ENCODE results near the gene CXCR5. TPM values are rescaled to one million over a fixed set of nuclear protein-coding genes. Genes with fewer than 3 reads are reported as not detected.

Gene CXCR5
- total and polyA plus RNA-seq, 2 donors (not counting 1 experiment from before 2014, with no cell fraction given) = 111 to 163 TPM

DNA sequence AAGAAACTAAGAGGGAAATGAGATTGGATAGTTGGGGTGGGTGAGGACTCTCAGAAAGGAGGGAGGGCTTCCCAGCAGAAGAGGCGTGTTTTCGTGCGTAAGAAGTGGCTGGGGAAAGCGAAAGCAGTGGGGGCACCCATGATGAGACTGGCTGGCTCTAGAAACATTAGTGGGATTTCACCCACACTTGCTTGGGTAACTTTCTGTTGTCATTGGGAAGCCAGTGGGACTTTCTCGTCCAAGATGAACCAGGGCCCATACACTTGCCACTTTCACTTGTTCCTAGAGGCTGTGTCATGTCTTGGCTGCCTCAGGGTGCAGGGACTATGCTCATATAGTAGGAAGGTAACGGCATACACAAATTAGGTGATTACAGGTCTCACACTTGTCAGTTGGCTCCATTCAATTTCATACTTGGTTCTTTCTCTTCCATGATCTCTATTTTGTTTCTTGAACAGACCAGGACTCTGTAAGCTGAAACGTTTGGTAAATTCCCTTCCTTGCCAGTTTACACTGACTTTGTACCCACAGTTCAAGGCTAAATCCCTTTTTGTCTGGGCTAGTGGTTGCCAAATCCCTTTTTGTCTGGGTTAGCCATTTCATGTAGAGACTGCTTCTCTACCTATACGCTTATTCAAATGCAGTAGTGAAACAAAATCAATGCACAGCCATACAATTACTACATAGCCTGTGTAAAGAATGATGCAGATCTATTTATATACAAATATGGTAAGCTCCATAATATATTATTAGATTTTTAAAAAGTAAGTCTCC is 42.0 kb upstream of the CXCR5 start:
- peak overlapping the region; percentile 30 to 49 for H3K27ac ChIP-seq (ENCODE audit: low read length in 2 of 2)
- TF ChIP-seq, protein P1, sequence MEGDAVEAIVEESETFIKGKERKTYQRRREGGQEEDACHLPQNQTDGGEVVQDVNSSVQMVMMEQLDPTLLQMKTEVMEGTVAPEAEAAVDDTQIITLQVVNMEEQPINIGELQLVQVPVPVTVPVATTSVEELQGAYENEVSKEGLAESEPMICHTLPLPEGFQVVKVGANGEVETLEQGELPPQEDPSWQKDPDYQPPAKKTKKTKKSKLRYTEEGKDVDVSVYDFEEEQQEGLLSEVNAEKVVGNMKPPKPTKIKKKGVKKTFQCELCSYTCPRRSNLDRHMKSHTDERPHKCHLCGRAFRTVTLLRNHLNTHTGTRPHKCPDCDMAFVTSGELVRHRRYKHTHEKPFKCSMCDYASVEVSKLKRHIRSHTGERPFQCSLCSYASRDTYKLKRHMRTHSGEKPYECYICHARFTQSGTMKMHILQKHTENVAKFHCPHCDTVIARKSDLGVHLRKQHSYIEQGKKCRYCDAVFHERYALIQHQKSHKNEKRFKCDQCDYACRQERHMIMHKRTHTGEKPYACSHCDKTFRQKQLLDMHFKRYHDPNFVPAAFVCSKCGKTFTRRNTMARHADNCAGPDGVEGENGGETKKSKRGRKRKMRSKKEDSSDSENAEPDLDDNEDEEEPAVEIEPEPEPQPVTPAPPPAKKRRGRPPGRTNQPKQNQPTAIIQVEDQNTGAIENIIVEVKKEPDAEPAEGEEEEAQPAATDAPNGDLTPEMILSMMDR (IDR thresholded peaks at IDR 0.05) = no peak
- no peak for TF ChIP-seq EZH2 (IDR thresholded peaks at IDR 0.05; ENCODE audit: borderline replicate concordance, insufficient read depth, low read depth, low read length, poor library complexity, severe bottlenecking)
- Mint-ChIP-seq H3K4me1 (peaks cover 40% of the 10 kb centered on the region), H3K9me3 (ENCODE audit: insufficient read depth) (no peaks in the 10 kb centered on the region), H3K27ac (peak overlapping the region; percentile 84), H3K27me3 (no peaks in the 10 kb centered on the region), H3K4me3 (peak overlapping the region; percentile 85)
- H3K9me3 ChIP-seq (ENCODE audit: control extremely low read depth in 1 of 3, control insufficient read depth in 2 of 3, insufficient read depth in 1 of 3, low read length in 2 of 3) = no peaks in the 10 kb centered on the region
- DNase-seq (peak; percentile 71), ATAC-seq (ENCODE audit: low read depth) (peak; percentile 67)
- H3K4me1 ChIP-seq (ENCODE audit: control insufficient read depth in 2 of 2, insufficient read depth in 2 of 2, low read length in 2 of 2) = peaks cover 26 to 36% of the 10 kb centered on the region in 2 donors
- H2AFZ ChIP-seq (ENCODE audit: insufficient read depth, low read depth, low read length, poor library complexity, severe bottlenecking) = peak overlapping the region; percentile 54
- H3K27me3 ChIP-seq (replicated peaks in 1 of 4; ENCODE audit: control extremely low read depth in 1 of 4, control insufficient read depth in 3 of 4, insufficient read depth in 4 of 4, low read length in 3 of 4) = no peaks in the 10 kb centered on the region
- peak overlapping the region in 4 of 5 experiments; percentile 12 to 50 (median 26) for H3K4me3 ChIP-seq (ENCODE audit: control extremely low read depth in 1 of 5, extremely low read depth in 1 of 5, insufficient read depth in 1 of 5, low read depth in 2 of 5, low read length in 4 of 5)
- H3K4me2 ChIP-seq (replicated peaks; ENCODE audit: low read depth, low read length, poor library complexity, severe bottlenecking) = peak overlapping the region; percentile 47
- WGBS (ENCODE audit: insufficient coverage) = 71% methylated on average over 6 of the region's 8 CpGs
- intact Hi-C loops (cut with micrococcal nuclease) = loop anchor here (1.0 kb wide), 1 partner anchor 11 kb away; no protein-coding TSS in a partner anchor
- POLR2A ChIA-PET = interaction anchor here (0.6 to 1.4 kb wide), 4 partner anchors 26 to 54 kb away, joined by 3 to 4 read pairs (median 3); partner anchors contain the start of gene CXCR5
- no peaks in the 10 kb centered on the region for H3K36me3 ChIP-seq (replicated peaks in 1 of 2; ENCODE audit: control extremely low read depth in 1 of 2, control insufficient read depth in 1 of 2, extremely low read depth in 1 of 2, insufficient read depth in 2 of 2, low read length in 1 of 2)
- H4K20me1 ChIP-seq (ENCODE audit: control insufficient read depth, insufficient read depth, low read length, poor library complexity, severe bottlenecking) = no peaks in the 10 kb centered on the region
- peaks cover 6% of the 10 kb centered on the region for H3K79me2 ChIP-seq (ENCODE audit: control insufficient read depth, insufficient read depth, low read length)
- CTCF ChIA-PET = interaction anchor here (1.7 kb wide), 1 partner anchor 42 kb away, joined by 4 read pairs; the partner anchor contains the start of gene CXCR5
- H3K9ac ChIP-seq (ENCODE audit: low read length) = peak overlapping the region; percentile 24

DNA sequence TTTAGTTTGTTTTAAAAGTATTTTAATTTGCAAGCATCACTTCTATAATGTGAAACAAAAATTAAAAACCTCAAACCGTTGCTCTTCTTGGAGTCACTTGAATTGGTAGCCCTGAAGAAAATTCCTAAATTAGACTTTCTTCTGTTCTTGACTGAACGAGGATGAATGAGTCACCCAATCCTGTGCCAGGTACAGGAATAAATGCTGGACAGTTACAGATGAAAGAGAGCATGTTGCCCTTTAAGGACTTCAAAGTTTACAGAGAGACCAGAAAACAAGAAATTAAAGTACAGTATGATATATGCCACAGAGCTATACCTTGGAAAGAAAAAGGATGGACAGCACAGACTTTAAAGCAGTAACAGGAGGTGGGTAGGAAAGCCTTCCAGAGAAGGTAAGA is 41.3 kb upstream of the CXCR5 start:
- ChIA-PET POLR2A (interaction anchor here (0.6 to 1.4 kb wide), 2 partner anchors 41 to 53 kb away, joined by 3 to 4 read pairs; partner anchors contain the start of gene CXCR5), CTCF (interaction anchor here (1.7 to 1.8 kb wide), 2 partner anchors 20 to 41 kb away, joined by 3 to 4 read pairs; partner anchors contain the start of gene CXCR5)
- H3K4me3 ChIP-seq (ENCODE audit: control extremely low read depth in 1 of 5, extremely low read depth in 1 of 5, insufficient read depth in 1 of 5, low read depth in 2 of 5, low read length in 4 of 5) = no peak overlapping the region
- H3K79me2 ChIP-seq (ENCODE audit: control insufficient read depth, insufficient read depth, low read length) = peaks cover 8% of the 10 kb centered on the region
- no peaks in the 10 kb centered on the region for H3K36me3 ChIP-seq (replicated peaks in 1 of 2; ENCODE audit: control extremely low read depth in 1 of 2, control insufficient read depth in 1 of 2, extremely low read depth in 1 of 2, insufficient read depth in 2 of 2, low read length in 1 of 2)
- no peaks in the 10 kb centered on the region for H3K9me3 ChIP-seq (ENCODE audit: control extremely low read depth in 1 of 3, control insufficient read depth in 2 of 3, insufficient read depth in 1 of 3, low read length in 2 of 3)
- H3K9me3 Mint-ChIP-seq (ENCODE audit: insufficient read depth) = no peaks in the 10 kb centered on the region
- peaks cover 41% of the 10 kb centered on the region for H3K4me1 Mint-ChIP-seq
- H3K27ac Mint-ChIP-seq = no peak overlapping the region
- WGBS (ENCODE audit: insufficient coverage) = no CpG with 5 or more reads among the region's 2 CpGs
- H3K9ac ChIP-seq (ENCODE audit: low read length) = no peak overlapping the region
- H4K20me1 ChIP-seq (ENCODE audit: control insufficient read depth, insufficient read depth, low read length, poor library complexity, severe bottlenecking) = no peaks in the 10 kb centered on the region
- intact Hi-C loops (cut with micrococcal nuclease) = no loop called here
- no peak overlapping the region for H3K27ac ChIP-seq (ENCODE audit: low read length in 2 of 2)
- no peak overlapping the region for H3K4me3 Mint-ChIP-seq
- H3K27me3 Mint-ChIP-seq = no peaks in the 10 kb centered on the region
- no peaks in the 10 kb centered on the region for H3K27me3 ChIP-seq (replicated peaks in 1 of 4; ENCODE audit: control extremely low read depth in 1 of 4, control insufficient read depth in 3 of 4, insufficient read depth in 4 of 4, low read length in 3 of 4)
- TF ChIP-seq, protein P1 (IDR thresholded peaks at IDR 0.05) = no peak
- TF ChIP-seq EZH2 (IDR thresholded peaks at IDR 0.05; ENCODE audit: borderline replicate concordance, insufficient read depth, low read depth, low read length, poor library complexity, severe bottlenecking) = no peak
- peaks cover 26 to 36% of the 10 kb centered on the region in 2 donors for H3K4me1 ChIP-seq (ENCODE audit: control insufficient read depth in 2 of 2, insufficient read depth in 2 of 2, low read length in 2 of 2)
- DNase-seq = no peak
- no peak overlapping the region for H3K4me2 ChIP-seq (replicated peaks; ENCODE audit: low read depth, low read length, poor library complexity, severe bottlenecking)
- no peak for ATAC-seq (ENCODE audit: low read depth)
- H2AFZ ChIP-seq (ENCODE audit: insufficient read depth, low read depth, low read length, poor library complexity, severe bottlenecking) = no peak overlapping the region
